ENCODE data around the gene SLC39A3.

The SLC39A3 gene

GRCh38 chr19:2744113-2744512, 4.3 kb upstream of the SLC39A3 start:
- DNase-seq, result no peak

- no peak for DNase-seq
Measured at GRCh38 chr19:2743099-2743498, 3.3 kb upstream of the SLC39A3 start.

GRCh38 chr19:2740314-2740656, 468 bp upstream of the SLC39A3 start:
- no peak for DNase-seq

- no peak for DNase-seq
Measured at GRCh38 chr19:2736550-2737190, 3.1 kb downstream of the SLC39A3 start.

- DNase-seq, result no peak
Measured at GRCh38 chr19:2735374-2735773, 4.4 kb downstream of the SLC39A3 start.

- no peak for DNase-seq
Measured at GRCh38 chr19:2734589-2735288, 5.1 kb downstream of the SLC39A3 start.

GRCh38 chr19:2733930-2734588, 5.8 kb downstream of the SLC39A3 start:
- no peak for DNase-seq

GRCh38 chr19:2732883-2733282, 6.9 kb downstream of the SLC39A3 start:
- no peak for DNase-seq

- DNase-seq, result no peak
Measured at GRCh38 chr19:2732157-2732725, 7.6 kb downstream of the SLC39A3 start.

GRCh38 chr19:2731181-2731995, 8.4 kb downstream of the SLC39A3 start:
- DNase-seq, result no peak

GRCh38 chr19:2729943-2730818, 9.6 kb downstream of the SLC39A3 start:
- DNase-seq, result no peak

- DNase-seq, result no peak
Measured at GRCh38 chr19:2728783-2729387, 10.9 kb downstream of the SLC39A3 start.

- no peak for DNase-seq
Measured at GRCh38 chr19:2727640-2727944, 12.2 kb downstream of the SLC39A3 start.

- no peak for DNase-seq
Measured at GRCh38 chr19:2726904-2727639, 12.7 kb downstream of the SLC39A3 start.

- DNase-seq, result no peak
Measured at GRCh38 chr19:2726160-2726855, 13.5 kb downstream of the SLC39A3 start.

GRCh38 chr19:2724148-2724557, 15.7 kb downstream of the SLC39A3 start:
- no peak for DNase-seq

GRCh38 chr19:2723747-2724146, 16.1 kb downstream of the SLC39A3 start:
- no peak for DNase-seq

GRCh38 chr19:2723345-2723715, 16.5 kb downstream of the SLC39A3 start:
- no peak for DNase-seq

- DNase-seq, result no peak
Measured at GRCh38 chr19:2722541-2723344, 17.1 kb downstream of the SLC39A3 start.

Measured in right forelimb (tissue), 1 donor.